ENCODE measurements around the gene KLHDC8B. TPM values are rescaled to one million over a fixed set of nuclear protein-coding genes. Genes with fewer than 3 reads are reported as not detected.

The KLHDC8B gene
- polyA plus RNA-seq, 1 donor = 85.6 TPM

GRCh38 chr3:49170744-49171118 lies 667 bp upstream of the KLHDC8B start:
- H3K27me3 ChIP-seq (ENCODE audit: control insufficient read depth, insufficient read depth, low read length) = no peaks in the 10 kb centered on the region
- peaks cover 51% of the 10 kb centered on the region for H3K4me1 ChIP-seq (ENCODE audit: control insufficient read depth, insufficient read depth, low read length)
- DNase-seq = peak in 1 of 2 donors; percentile 51
- H3K4me3 ChIP-seq (ENCODE audit: low read length) = peak overlapping the region; percentile 95
- peaks cover 15% of the 10 kb centered on the region for H3K36me3 ChIP-seq (ENCODE audit: control insufficient read depth, insufficient read depth, low read length)
- no CpG with 5 or more reads among the region's 1 CpG for WGBS (ENCODE audit: insufficient coverage, low lambda C conversion rate)
- H3K9me3 ChIP-seq (ENCODE audit: control insufficient read depth, low read depth, low read length) = no peaks in the 10 kb centered on the region
- H3K27ac ChIP-seq (ENCODE audit: low read length) = peak overlapping the region; percentile 94

GRCh38 chr3:49171775-49172500 lies 540 bp downstream of the KLHDC8B start:
- peak in 1 of 2 donors; percentile 33 for DNase-seq
- H3K4me1 ChIP-seq (ENCODE audit: control insufficient read depth, insufficient read depth, low read length) = peaks cover 44% of the 10 kb centered on the region
- no CpG with 5 or more reads among the region's 7 CpGs for WGBS (ENCODE audit: insufficient coverage, low lambda C conversion rate)

DNA sequence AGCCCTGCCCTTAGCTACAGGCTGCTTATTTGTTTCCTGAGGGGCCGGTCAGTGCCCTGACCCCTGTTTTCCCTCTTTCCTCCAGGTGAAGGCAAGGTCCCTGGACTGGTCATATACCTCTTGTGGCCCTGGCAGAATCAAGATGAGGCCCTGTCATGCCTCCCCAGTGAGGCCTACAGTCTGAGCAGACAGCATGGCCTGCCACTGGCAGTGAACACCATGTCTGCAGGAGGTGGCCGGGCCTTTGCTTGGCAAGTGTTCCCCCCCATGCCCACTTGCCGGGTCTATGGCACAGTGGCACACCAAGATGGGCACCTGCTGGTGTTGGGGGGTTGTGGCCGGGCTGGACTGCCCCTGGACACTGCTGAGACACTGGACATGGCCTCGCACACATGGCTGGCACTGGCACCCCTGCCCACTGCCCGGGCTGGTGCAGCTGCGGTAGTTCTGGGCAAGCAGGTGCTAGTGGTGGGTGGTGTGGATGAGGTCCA lies 1.2 kb downstream of the KLHDC8B start:
- peak in 1 of 2 donors; percentile 56 for DNase-seq
- WGBS (ENCODE audit: insufficient coverage, low lambda C conversion rate) = no CpG with 5 or more reads among the region's 7 CpGs
- peaks cover 42% of the 10 kb centered on the region for H3K4me1 ChIP-seq (ENCODE audit: control insufficient read depth, insufficient read depth, low read length)
- H3K4me3 ChIP-seq (ENCODE audit: low read length) = peak overlapping the region; percentile 95
- H3K27ac ChIP-seq (ENCODE audit: low read length) = peak overlapping the region; percentile 94
- no peaks in the 10 kb centered on the region for H3K27me3 ChIP-seq (ENCODE audit: control insufficient read depth, insufficient read depth, low read length)
- no peaks in the 10 kb centered on the region for H3K9me3 ChIP-seq (ENCODE audit: control insufficient read depth, low read depth, low read length)
- H3K36me3 ChIP-seq (ENCODE audit: control insufficient read depth, insufficient read depth, low read length) = peaks cover 30% of the 10 kb centered on the region

More at GRCh38 chr3:49171775-49172500, 540 bp downstream of the KLHDC8B start:
- Histone ChIP-seq H3K4me3 (ENCODE audit: low read length) (peak overlapping the region; percentile 95), H3K36me3 (ENCODE audit: control insufficient read depth, insufficient read depth, low read length) (peaks cover 27% of the 10 kb centered on the region), H3K9me3 (ENCODE audit: control insufficient read depth, low read depth, low read length) (no peaks in the 10 kb centered on the region), H3K27me3 (ENCODE audit: control insufficient read depth, insufficient read depth, low read length) (no peaks in the 10 kb centered on the region), H3K27ac (ENCODE audit: low read length) (peak overlapping the region; percentile 94)

GRCh38 chr3:49173116-49173791 lies 1.9 kb downstream of the KLHDC8B start:
- Histone ChIP-seq H3K27ac (ENCODE audit: low read length) (peak overlapping the region; percentile 94), H3K9me3 (ENCODE audit: control insufficient read depth, low read depth, low read length) (no peaks in the 10 kb centered on the region), H3K36me3 (ENCODE audit: control insufficient read depth, insufficient read depth, low read length) (peaks cover 31% of the 10 kb centered on the region), H3K27me3 (ENCODE audit: control insufficient read depth, insufficient read depth, low read length) (no peaks in the 10 kb centered on the region), H3K4me1 (ENCODE audit: control insufficient read depth, insufficient read depth, low read length) (peaks cover 42% of the 10 kb centered on the region), H3K4me3 (ENCODE audit: low read length) (peak overlapping the region; percentile 95)
- WGBS (ENCODE audit: insufficient coverage, low lambda C conversion rate) = no CpG with 5 or more reads among the region's 3 CpGs
- peak; percentile 94 to 97 for DNase-seq

DNA sequence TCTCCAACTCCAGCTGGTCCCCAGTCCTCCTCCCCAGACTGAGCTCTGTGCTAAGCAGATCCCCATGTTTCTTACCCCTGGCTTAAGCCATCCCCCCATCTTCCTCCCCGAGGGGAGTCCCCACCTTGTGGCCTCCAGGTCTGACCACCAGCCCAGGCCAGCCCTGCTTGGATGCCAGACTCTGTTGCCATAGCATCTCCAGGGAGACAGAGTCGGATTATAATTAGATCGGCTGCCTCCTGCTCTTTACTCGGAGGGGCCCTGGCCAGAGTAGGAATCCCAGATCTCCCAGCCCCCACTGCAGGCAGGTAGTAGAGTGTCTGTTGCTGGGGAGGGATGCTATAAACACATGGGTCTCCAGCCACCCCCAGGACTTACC lies 2.4 kb downstream of the KLHDC8B start:
- WGBS (ENCODE audit: insufficient coverage, low lambda C conversion rate) = no CpG with 5 or more reads among the region's 4 CpGs
- no peak for DNase-seq

DNA sequence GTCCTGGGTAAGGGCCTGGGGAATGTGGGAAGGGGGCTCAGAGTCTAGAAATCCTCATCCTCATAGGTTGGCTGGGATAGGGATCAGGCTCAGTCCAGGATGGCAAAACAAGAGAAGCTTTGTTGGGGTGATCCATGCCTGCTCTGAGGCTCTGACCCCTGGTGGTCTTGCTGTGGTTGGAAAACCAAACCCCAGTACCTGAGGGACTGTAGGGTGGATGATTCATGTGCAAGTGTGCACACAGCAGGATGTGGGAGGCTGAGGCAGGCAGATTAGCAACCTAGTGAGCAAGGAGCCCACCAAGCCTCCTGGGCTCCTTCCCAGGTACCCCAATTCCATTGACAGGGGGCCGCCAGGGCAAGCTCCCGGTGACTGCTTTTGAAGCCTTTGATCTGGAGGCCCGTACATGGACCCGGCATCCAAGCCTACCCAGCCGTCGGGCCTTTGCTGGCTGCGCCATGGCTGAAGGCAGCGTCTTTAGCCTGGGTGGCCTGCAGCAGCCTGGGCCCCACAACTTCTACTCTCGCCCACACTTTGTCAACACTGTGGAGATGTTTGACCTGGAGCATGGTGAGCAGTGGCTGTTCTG lies 3.1 kb downstream of the KLHDC8B start:
- no peak overlapping the region for H3K4me3 ChIP-seq (ENCODE audit: low read length)
- H3K36me3 ChIP-seq (ENCODE audit: control insufficient read depth, insufficient read depth, low read length) = peaks cover 31% of the 10 kb centered on the region
- no peaks in the 10 kb centered on the region for H3K27me3 ChIP-seq (ENCODE audit: control insufficient read depth, insufficient read depth, low read length)
- WGBS (ENCODE audit: insufficient coverage, low lambda C conversion rate) = no CpG with 5 or more reads among the region's 9 CpGs
- no peak for DNase-seq
- peak overlapping the region; percentile 94 for H3K27ac ChIP-seq (ENCODE audit: low read length)
- H3K9me3 ChIP-seq (ENCODE audit: control insufficient read depth, low read depth, low read length) = no peaks in the 10 kb centered on the region
- peaks cover 42% of the 10 kb centered on the region for H3K4me1 ChIP-seq (ENCODE audit: control insufficient read depth, insufficient read depth, low read length)

More for the DNA sequence above, 2.4 kb downstream of the KLHDC8B start:
- no peaks in the 10 kb centered on the region for H3K27me3 ChIP-seq (ENCODE audit: control insufficient read depth, insufficient read depth, low read length)
- peaks cover 42% of the 10 kb centered on the region for H3K4me1 ChIP-seq (ENCODE audit: control insufficient read depth, insufficient read depth, low read length)
- peak overlapping the region; percentile 23 for H3K4me3 ChIP-seq (ENCODE audit: low read length)
- H3K36me3 ChIP-seq (ENCODE audit: control insufficient read depth, insufficient read depth, low read length) = peaks cover 31% of the 10 kb centered on the region
- peak overlapping the region; percentile 94 for H3K27ac ChIP-seq (ENCODE audit: low read length)
- no peaks in the 10 kb centered on the region for H3K9me3 ChIP-seq (ENCODE audit: control insufficient read depth, low read depth, low read length)

- no peak overlapping the region for H3K27ac ChIP-seq (ENCODE audit: low read length)
- H3K4me3 ChIP-seq (ENCODE audit: low read length) = no peak overlapping the region
- no peaks in the 10 kb centered on the region for H3K27me3 ChIP-seq (ENCODE audit: control insufficient read depth, insufficient read depth, low read length)
- WGBS (ENCODE audit: insufficient coverage, low lambda C conversion rate) = no CpG with 5 or more reads among the region's 8 CpGs
- no peak for DNase-seq
- H3K9me3 ChIP-seq (ENCODE audit: control insufficient read depth, low read depth, low read length) = no peaks in the 10 kb centered on the region
- peaks cover 31% of the 10 kb centered on the region for H3K36me3 ChIP-seq (ENCODE audit: control insufficient read depth, insufficient read depth, low read length)
- peaks cover 36% of the 10 kb centered on the region for H3K4me1 ChIP-seq (ENCODE audit: control insufficient read depth, insufficient read depth, low read length)
Observed at GRCh38 chr3:49175530-49175929, 4.1 kb downstream of the KLHDC8B start.

DNA sequence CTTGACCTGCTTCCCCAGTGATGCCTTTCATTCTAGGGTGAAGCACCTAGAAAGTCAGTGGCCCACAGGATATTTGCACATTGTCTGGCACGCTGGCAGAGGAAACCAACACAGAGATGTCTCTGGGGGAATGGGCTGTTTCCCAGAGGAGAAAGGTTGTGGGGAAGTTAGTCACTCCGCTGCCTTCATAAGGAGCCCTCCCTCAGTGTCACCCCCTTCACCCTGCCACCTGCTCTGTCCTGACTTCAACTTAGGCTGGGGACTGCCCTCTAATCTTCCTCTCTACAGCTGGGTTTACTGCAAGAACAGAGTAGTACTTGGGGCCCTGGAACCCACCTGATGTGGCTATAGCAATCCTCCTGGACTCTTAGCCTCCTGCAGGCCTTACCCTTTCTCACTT lies 5.7 kb downstream of the KLHDC8B start:
- Histone ChIP-seq H3K27me3 (ENCODE audit: control insufficient read depth, insufficient read depth, low read length) (no peaks in the 10 kb centered on the region), H3K36me3 (ENCODE audit: control insufficient read depth, insufficient read depth, low read length) (peaks cover 31% of the 10 kb centered on the region), H3K4me3 (ENCODE audit: low read length) (no peak overlapping the region), H3K4me1 (ENCODE audit: control insufficient read depth, insufficient read depth, low read length) (peaks cover 31% of the 10 kb centered on the region), H3K9me3 (ENCODE audit: control insufficient read depth, low read depth, low read length) (no peaks in the 10 kb centered on the region), H3K27ac (ENCODE audit: low read length) (no peak overlapping the region)
- no CpG with 5 or more reads among the region's 2 CpGs for WGBS (ENCODE audit: insufficient coverage, low lambda C conversion rate)
- DNase-seq = no peak

- DNase-seq = no peak
- Histone ChIP-seq H3K36me3 (ENCODE audit: control insufficient read depth, insufficient read depth, low read length) (peaks cover 23% of the 10 kb centered on the region), H3K4me1 (ENCODE audit: control insufficient read depth, insufficient read depth, low read length) (peaks cover 4% of the 10 kb centered on the region), H3K9me3 (ENCODE audit: control insufficient read depth, low read depth, low read length) (peaks cover 3% of the 10 kb centered on the region), H3K4me3 (ENCODE audit: low read length) (no peak overlapping the region), H3K27me3 (ENCODE audit: control insufficient read depth, insufficient read depth, low read length) (no peaks in the 10 kb centered on the region), H3K27ac (ENCODE audit: low read length) (no peak overlapping the region)
Observed at GRCh38 chr3:49180116-49180515, 8.7 kb downstream of the KLHDC8B start.

GRCh38 chr3:49181351-49181750 lies 10.0 kb downstream of the KLHDC8B start:
- 40% methylated on average over 1 of the region's 6 CpGs for WGBS (ENCODE audit: insufficient coverage, low lambda C conversion rate)
- Histone ChIP-seq H3K27ac (ENCODE audit: low read length) (no peak overlapping the region), H3K36me3 (ENCODE audit: control insufficient read depth, insufficient read depth, low read length) (peaks cover 10% of the 10 kb centered on the region), H3K9me3 (ENCODE audit: control insufficient read depth, low read depth, low read length) (peaks cover 3% of the 10 kb centered on the region), H3K4me3 (ENCODE audit: low read length) (no peak overlapping the region), H3K27me3 (ENCODE audit: control insufficient read depth, insufficient read depth, low read length) (no peaks in the 10 kb centered on the region), H3K4me1 (ENCODE audit: control insufficient read depth, insufficient read depth, low read length) (no peaks in the 10 kb centered on the region)
- no peak for DNase-seq

All from large intestine (tissue), 3 donors.